HG03108 (cell line): ENCODE results near the gene FCGR3A.
"Not testable (repeated sequence)": the region's sequence is repeated elsewhere in the genome, so short reads cannot be mapped to it uniquely, and the experiment has no call there.

ENCODE experiments used
- ATAC-seq: cut with Tn5 transposase; IDR thresholded peaks from one replicate; pipeline ENCODE4 v1.9.1; 2021; ENCODE audit warnings: moderate library complexity; ENCODE audit not compliant: unreplicated experiment

The FCGR3A gene

GRCh38 chr1:161531986-161532643 lies 17.5 kb downstream of the FCGR3A start:
- no peak for ATAC-seq

GRCh38 chr1:161530671-161531641 lies 18.7 kb downstream of the FCGR3A start:
- ATAC-seq: peak; percentile 54

GRCh38 chr1:161530158-161530557 lies 19.5 kb downstream of the FCGR3A start:
- ATAC-seq: peak; percentile 33

- ATAC-seq: not testable (repeated sequence)
Measured at GRCh38 chr1:161529463-161530104, 20.0 kb downstream of the FCGR3A start.

- not testable (repeated sequence) for ATAC-seq
Measured at GRCh38 chr1:161528550-161528949, 21.1 kb downstream of the FCGR3A start.

DNA sequence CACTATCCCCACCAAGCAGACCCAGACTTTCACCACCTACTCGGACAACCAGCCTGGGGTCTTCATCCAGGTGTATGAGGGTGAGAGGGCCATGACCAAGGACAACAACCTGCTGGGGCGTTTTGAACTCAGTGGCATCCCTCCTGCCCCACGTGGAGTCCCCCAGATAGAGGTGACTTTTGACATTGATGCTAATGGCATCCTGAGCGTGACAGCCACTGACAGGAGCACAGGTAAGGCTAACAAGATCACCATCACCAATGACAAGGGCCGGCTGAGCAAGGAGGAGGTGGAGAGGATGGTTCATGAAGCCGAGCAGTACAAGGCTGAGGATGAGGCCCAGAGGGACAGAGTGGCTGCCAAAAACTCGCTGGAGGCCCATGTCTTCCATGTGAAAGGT lies 23.7 kb downstream of the FCGR3A start:
- not testable (repeated sequence) for ATAC-seq

DNA sequence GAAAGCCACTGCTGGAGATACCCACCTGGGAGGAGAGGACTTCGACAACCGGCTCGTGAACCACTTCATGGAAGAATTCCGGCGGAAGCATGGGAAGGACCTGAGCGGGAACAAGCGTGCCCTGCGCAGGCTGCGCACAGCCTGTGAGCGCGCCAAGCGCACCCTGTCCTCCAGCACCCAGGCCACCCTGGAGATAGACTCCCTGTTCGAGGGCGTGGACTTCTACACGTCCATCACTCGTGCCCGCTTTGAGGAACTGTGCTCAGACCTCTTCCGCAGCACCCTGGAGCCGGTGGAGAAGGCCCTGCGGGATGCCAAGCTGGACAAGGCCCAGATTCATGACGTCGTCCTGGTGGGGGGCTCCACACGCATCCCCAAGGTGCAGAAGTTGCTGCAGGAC lies 24.3 kb downstream of the FCGR3A start:
- ATAC-seq: not testable (repeated sequence)

- ATAC-seq: not testable (repeated sequence)
Measured at GRCh38 chr1:161524742-161525291, 24.8 kb downstream of the FCGR3A start.

- not testable (repeated sequence) for ATAC-seq
Measured at GRCh38 chr1:161523817-161524741, 25.5 kb downstream of the FCGR3A start, which contains the start of gene HSPA6. Gene HSPA6 (plus strand): TSS chr1:161524540. CDS start chr1:161524659, 119 bp downstream.

DNA sequence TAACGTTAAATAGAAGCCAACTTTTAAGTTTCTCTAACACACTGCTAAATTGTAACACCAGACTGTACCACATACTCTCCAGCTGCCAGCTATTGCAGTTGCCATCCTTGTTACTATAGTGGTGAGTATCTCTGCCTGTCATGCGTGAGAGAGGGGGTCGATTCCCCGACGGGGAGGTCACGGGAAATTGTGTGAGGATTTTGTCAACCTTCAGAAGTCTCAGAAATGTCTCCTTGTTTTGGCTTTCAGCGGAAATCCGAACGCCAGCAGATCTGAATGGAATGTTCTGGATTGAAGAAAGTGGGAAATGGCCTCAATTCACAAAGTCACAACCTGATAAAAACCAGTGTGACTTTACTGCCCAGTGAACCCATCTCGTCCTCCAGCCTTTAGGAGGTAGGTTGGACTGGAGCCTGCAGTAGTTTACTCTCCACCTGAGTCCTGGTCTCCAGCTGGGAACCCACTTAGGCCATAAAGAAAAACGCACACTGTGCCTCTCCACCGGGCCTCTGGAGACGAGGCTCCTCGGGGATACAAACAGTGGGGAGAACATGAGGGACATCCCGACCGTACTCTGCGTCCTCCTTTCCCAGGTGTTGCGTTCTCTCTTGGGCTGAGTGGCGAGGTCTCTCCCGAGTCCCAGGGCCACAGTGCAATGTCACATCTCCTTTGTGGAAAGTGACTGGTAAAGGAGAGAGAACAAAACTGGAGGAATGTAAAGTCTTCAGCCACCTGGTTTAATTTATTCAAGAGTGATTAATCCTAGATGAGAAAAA lies 26.4 kb downstream of the FCGR3A start:
- not testable (repeated sequence) for ATAC-seq

DNA sequence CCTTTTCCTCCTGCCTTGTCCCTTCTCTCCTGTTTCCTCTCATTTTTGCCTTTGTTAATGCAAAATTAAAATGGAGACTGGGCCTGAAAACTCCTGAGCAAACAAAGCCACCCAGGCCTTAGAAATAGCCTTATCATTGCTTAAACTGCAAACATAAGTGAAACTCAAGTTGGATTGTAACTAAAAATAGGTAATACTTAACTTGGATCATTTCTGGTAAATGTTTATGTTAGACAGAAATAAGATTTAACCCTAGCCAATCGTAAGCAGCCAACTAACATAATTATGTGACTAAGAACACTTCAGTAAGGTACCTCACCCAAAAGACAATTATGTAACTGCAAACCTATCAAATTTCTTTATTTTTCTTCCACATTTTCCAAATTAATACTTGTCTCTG lies 35.7 kb downstream of the FCGR3A start:
- not testable (repeated sequence) for ATAC-seq

DNA sequence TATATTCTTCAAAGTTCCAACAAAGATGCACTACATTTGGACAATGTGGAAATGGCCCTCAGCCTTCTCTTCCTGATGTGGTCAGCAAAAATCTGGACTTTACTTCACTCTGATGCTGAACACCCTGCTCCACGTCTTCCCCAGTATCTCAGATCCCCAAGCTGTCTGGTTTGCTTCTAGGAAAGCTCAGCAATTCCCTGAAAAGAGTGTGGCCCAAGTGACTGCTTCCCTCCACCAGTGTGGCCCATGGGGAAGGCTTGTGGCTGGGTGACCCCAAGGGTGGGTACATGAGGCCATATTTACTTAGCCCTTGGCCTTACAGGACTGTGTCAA lies 36.2 kb downstream of the FCGR3A start:
- not testable (repeated sequence) for ATAC-seq

DNA sequence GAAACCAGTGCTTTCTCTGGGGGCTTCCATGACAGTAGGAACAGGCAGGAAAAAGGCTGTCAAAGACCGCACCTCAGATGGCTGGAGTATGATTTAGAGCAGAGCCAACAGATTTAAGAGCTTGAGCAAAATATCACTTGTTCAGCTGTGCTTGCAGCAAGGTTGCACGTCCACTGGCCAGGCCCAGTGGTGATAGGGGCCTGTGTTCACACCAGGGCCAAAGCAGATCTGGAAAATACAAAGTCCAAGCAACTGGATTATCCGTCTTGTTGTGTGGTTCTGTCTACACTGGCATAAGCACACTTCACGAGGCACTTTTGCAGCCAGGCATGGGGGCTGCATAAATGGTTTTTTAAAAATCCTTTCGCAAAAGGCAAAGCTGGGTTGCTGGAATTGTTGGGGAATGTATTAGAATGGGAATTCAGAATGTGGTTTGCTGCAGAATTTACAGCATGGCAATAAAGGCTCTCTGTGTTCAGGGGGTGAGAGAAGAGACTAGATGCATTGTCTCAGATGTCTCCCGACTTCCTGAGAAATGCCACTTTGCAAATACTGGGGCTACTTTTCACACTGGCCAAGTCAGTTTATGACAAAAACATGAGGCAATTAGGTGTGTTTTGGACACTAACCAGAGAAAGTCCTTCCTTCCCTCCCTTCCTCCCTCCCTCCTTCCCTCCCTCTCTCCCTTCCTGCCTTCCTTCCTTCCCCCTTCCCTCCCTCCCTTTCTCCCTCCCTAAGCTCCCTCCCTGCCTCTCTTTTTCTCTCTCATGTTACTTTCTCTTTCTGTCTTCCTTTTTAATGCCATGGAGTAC lies 36.8 kb downstream of the FCGR3A start:
- not testable (repeated sequence) for ATAC-seq

- no peak for ATAC-seq
Measured at GRCh38 chr1:161511756-161512060, 37.9 kb downstream of the FCGR3A start.

DNA sequence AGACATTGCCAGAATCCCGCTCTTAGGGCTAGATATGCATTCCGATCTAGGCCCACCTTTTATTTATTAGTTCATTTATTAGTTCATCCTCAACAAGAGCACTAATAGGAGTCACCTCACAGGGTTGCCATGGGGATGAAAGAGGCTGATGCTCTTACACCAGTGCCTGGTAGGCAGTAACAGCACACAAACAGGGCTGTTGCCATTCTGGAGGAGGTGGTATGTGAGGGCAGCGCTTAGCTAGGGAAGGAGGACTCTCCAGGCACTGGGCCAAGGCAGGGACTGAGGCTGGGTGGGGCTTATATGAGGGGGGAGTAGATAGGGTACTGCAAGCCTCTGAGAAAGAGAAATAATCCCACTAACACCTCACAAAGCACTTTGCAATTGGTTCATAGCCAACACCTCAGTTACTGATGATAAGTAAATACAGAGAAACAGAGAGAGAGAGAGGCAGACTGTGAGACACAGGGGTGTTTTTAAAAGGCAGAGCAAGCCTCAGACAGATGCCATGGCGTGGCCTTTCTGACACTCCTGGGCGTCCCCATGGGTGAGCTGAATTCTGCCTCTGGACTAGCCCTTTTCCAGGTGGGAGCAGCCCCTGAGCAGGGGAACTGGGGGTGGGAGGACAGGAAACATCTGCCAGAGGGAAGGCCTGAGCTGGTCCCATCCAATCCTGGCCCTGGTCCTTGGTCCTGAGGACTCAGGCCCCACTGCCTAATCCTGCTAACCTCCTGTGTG lies 38.4 kb downstream of the FCGR3A start:
- no peak for ATAC-seq

DNA sequence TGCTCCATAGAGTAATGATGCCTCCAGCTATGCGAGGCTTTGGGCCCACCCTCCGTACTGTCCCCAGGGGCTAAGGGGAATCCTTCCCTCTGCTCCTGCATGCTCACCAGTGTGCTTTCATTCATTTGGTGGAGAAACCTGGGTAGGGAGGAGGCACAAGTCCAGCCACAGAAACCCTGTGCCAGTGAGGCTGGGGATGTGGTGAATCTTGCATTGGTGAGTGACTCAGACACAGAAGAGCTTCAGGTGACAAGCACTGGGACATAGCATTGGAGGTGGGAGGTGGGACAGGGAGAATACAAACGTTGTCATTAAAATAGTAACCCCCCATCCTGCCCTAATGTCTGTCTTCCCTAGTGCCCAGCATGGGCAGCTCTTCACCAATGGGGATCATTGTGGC lies 39.1 kb downstream of the FCGR3A start:
- no peak for ATAC-seq

DNA sequence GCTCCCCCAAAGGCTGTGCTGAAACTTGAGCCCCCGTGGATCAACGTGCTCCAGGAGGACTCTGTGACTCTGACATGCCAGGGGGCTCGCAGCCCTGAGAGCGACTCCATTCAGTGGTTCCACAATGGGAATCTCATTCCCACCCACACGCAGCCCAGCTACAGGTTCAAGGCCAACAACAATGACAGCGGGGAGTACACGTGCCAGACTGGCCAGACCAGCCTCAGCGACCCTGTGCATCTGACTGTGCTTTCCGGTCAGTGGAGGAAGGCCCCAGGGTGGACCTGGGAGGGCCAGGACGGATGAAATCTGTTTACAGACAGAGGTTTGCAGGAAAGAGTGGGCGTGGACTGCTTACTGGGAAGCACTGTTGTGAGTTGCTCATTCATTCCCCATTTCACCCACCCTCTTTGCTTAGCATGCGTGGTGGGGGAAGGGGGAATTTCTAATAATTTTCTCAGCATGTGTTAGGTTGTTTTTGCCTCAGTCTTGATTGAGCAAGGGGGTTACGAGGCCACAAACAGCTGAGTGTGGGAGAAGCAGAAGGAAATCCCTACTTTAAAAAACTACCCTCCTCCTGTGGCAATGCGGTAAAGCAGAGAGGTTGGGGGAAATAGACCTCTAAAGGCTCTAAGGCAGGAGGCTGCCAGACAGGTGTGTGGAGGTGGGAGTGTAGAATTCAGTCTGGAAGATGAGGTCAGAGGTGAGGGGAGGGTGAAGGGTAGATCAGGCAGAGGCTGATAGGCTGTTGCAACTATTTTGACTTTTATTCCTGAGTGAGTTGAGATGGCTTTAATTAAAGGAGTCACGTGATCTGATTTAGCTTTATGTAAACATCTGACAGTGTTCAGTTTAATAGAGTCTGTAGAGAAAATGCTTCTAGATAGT lies 43.0 kb downstream of the FCGR3A start:
- no peak for ATAC-seq
